ENCODE results near the gene RSKR.

Gene RSKR

GRCh38 chr17:28646039-28646754 is 32.2 kb upstream of the RSKR start:
- FAIRE-seq: no peak
- no peak for DNase-seq (ENCODE audit: insufficient read length, low spot score)
- TF ChIP-seq PAX5 (IDR thresholded peaks at IDR 0.05; ENCODE audit: insufficient read depth, low read length, severe bottlenecking) (no peak), POLR2A (IDR thresholded peaks at IDR 0.05; ENCODE audit: low read depth, low read length) (no peak; the same call in 1 of the 2 replicates), POU2F2 (IDR thresholded peaks at IDR 0.05; ENCODE audit: low read depth, low read length) (no peak), SPI1 (IDR thresholded peaks at IDR 0.05; ENCODE audit: low read depth, low read length) (no peak), TAF1 (IDR thresholded peaks at IDR 0.05; ENCODE audit: low read depth, low read length) (no peak)

- FAIRE-seq (no peak), DNase-seq (ENCODE audit: insufficient read length, low spot score) (no peak)
- TF ChIP-seq PAX5 (IDR thresholded peaks at IDR 0.05; ENCODE audit: insufficient read depth, low read length, severe bottlenecking) (no peak), POLR2A (IDR thresholded peaks at IDR 0.05; ENCODE audit: low read depth, low read length) (no peak), POU2F2 (IDR thresholded peaks at IDR 0.05; ENCODE audit: low read depth, low read length) (no peak), POLR2AphosphoS5 (IDR thresholded peaks at IDR 0.05; ENCODE audit: low read depth, low read length) (no peak), TAF1 (IDR thresholded peaks at IDR 0.05; ENCODE audit: low read depth, low read length) (no peak), SPI1 (IDR thresholded peaks at IDR 0.05; ENCODE audit: low read depth, low read length) (no peak)
These were observed 31.6 kb upstream of the RSKR start for GRCh38 chr17:28645576-28645939.

- TF ChIP-seq SPI1 (IDR thresholded peaks at IDR 0.05; ENCODE audit: low read depth, low read length) (no peak), POU2F2 (IDR thresholded peaks at IDR 0.05; ENCODE audit: low read depth, low read length) (no peak), POLR2AphosphoS5 (IDR thresholded peaks at IDR 0.05; ENCODE audit: low read depth, low read length) (no peak; the same call in 1 of the 2 replicates), POLR2A (IDR thresholded peaks at IDR 0.05; ENCODE audit: low read depth, low read length) (peak; percentile 72; the same call in 1 of the 2 replicates), TAF1 (IDR thresholded peaks at IDR 0.05; ENCODE audit: low read depth, low read length) (no peak; the same call in 1 of the 2 replicates), PAX5 (IDR thresholded peaks at IDR 0.05; ENCODE audit: insufficient read depth, low read length, severe bottlenecking) (peak; percentile 66)
- FAIRE-seq (peak; percentile 100), DNase-seq (ENCODE audit: insufficient read length, low spot score) (peak; percentile 97)
These were observed 31.0 kb upstream of the RSKR start, which contains the start of gene BLTP2 for GRCh38 chr17:28644787-28645575. TSS of gene BLTP2 (minus strand) at chr17:28645158. CDS start at chr17:28645056, 102 bp downstream.

- peak; percentile 78 for FAIRE-seq
- DNase-seq (ENCODE audit: insufficient read length, low spot score): peak; percentile 43
- TF ChIP-seq SPI1 (IDR thresholded peaks at IDR 0.05; ENCODE audit: low read depth, low read length) (peak; percentile 79), POLR2AphosphoS5 (IDR thresholded peaks at IDR 0.05; ENCODE audit: low read depth, low read length) (no peak)
These were observed 30.2 kb upstream of the RSKR start for GRCh38 chr17:28643983-28644786.

- DNase-seq (ENCODE audit: insufficient read length, low spot score) (no peak), FAIRE-seq (no peak)
- TF ChIP-seq POU2F2 (IDR thresholded peaks at IDR 0.05; ENCODE audit: low read depth, low read length) (no peak), POLR2A (IDR thresholded peaks at IDR 0.05; ENCODE audit: low read depth, low read length) (no peak), SPI1 (IDR thresholded peaks at IDR 0.05; ENCODE audit: low read depth, low read length) (no peak), POLR2AphosphoS5 (IDR thresholded peaks at IDR 0.05; ENCODE audit: low read depth, low read length) (no peak), PAX5 (IDR thresholded peaks at IDR 0.05; ENCODE audit: insufficient read depth, low read length, severe bottlenecking) (no peak), TAF1 (IDR thresholded peaks at IDR 0.05; ENCODE audit: low read depth, low read length) (no peak)
These were observed 27.6 kb upstream of the RSKR start for GRCh38 chr17:28641579-28641978.

GRCh38 chr17:28635506-28635905 is 21.5 kb upstream of the RSKR start:
- DNase-seq (ENCODE audit: insufficient read length, low spot score): no peak
- TF ChIP-seq POU2F2 (IDR thresholded peaks at IDR 0.05; ENCODE audit: low read depth, low read length): no peak
- TF ChIP-seq TAF1 (IDR thresholded peaks at IDR 0.05; ENCODE audit: low read depth, low read length): no peak
- TF ChIP-seq PAX5 (IDR thresholded peaks at IDR 0.05; ENCODE audit: insufficient read depth, low read length, severe bottlenecking): no peak
- no peak for FAIRE-seq

GRCh38 chr17:28634206-28634865 is 20.4 kb upstream of the RSKR start:
- no peak for DNase-seq (ENCODE audit: insufficient read length, low spot score)
- FAIRE-seq: no peak
- no peak for TF ChIP-seq POLR2A (IDR thresholded peaks at IDR 0.05; ENCODE audit: low read depth, low read length)

- no peak for DNase-seq (ENCODE audit: insufficient read length, low spot score)
- TF ChIP-seq SPI1 (IDR thresholded peaks at IDR 0.05; ENCODE audit: low read depth, low read length): no peak
- no peak for TF ChIP-seq PAX5 (IDR thresholded peaks at IDR 0.05; ENCODE audit: insufficient read depth, low read length, severe bottlenecking)
- no peak for TF ChIP-seq POLR2A (IDR thresholded peaks at IDR 0.05; ENCODE audit: low read depth, low read length)
- no peak for TF ChIP-seq POLR2AphosphoS5 (IDR thresholded peaks at IDR 0.05; ENCODE audit: low read depth, low read length)
- no peak for TF ChIP-seq POU2F2 (IDR thresholded peaks at IDR 0.05; ENCODE audit: low read depth, low read length)
- TF ChIP-seq TAF1 (IDR thresholded peaks at IDR 0.05; ENCODE audit: low read depth, low read length): no peak
- no peak for FAIRE-seq
These were observed 12.8 kb upstream of the RSKR start for GRCh38 chr17:28626818-28627217.

GRCh38 chr17:28624148-28624547 is 10.2 kb upstream of the RSKR start:
- no peak for DNase-seq (ENCODE audit: insufficient read length, low spot score)
- no peak for FAIRE-seq
- TF ChIP-seq PAX5 (IDR thresholded peaks at IDR 0.05; ENCODE audit: insufficient read depth, low read length, severe bottlenecking) (no peak), POU2F2 (IDR thresholded peaks at IDR 0.05; ENCODE audit: low read depth, low read length) (no peak), POLR2A (IDR thresholded peaks at IDR 0.05; ENCODE audit: low read depth, low read length) (no peak), SPI1 (IDR thresholded peaks at IDR 0.05; ENCODE audit: low read depth, low read length) (no peak), TAF1 (IDR thresholded peaks at IDR 0.05; ENCODE audit: low read depth, low read length) (no peak), POLR2AphosphoS5 (IDR thresholded peaks at IDR 0.05; ENCODE audit: low read depth, low read length) (no peak)

Measured in GM12891 (cell line).